ENCODE measurements around the gene MYH10. TPM values are rescaled to one million over a fixed set of nuclear protein-coding genes. Genes with fewer than 3 reads are reported as not detected.
A peak's percentile ranks its signal among the peaks of the same experiment; 100 is the strongest.

Gene MYH10
- total and polyA plus RNA-seq, 4 donors = 9.1 to 79.1 (median 25.9) TPM

- no peak for TF ChIP-seq NR2F2 (IDR thresholded peaks at IDR 0.05)
- no peak for TF ChIP-seq YY1 (IDR thresholded peaks at IDR 0.05)
- TF ChIP-seq SP1 (IDR thresholded peaks at IDR 0.05) = no peak
- no peak for TF ChIP-seq FOXA2 (IDR thresholded peaks at IDR 0.05)
- no peak for TF ChIP-seq EGR1 (IDR thresholded peaks at IDR 0.05; ENCODE audit: low read depth in 2 of 2)
- no peak for TF ChIP-seq ATF3 (IDR thresholded peaks at IDR 0.05)
Observed at GRCh38 chr17:8476741-8477140, 153.8 kb downstream of the MYH10 start (continued).

GRCh38 chr17:8475781-8476180 lies 154.7 kb downstream of the MYH10 start:
- H3K27ac ChIP-seq (ENCODE audit: low read depth in 1 of 2, low read length in 2 of 2) = no peak overlapping the region
- no peaks in the 10 kb centered on the region for H3K9me3 ChIP-seq (ENCODE audit: control insufficient read depth in 4 of 4, low read length in 3 of 4)
- DNase-seq (ENCODE audit: low spot score) = peak; percentile 30
- no peaks in the 10 kb centered on the region for H3K27me3 ChIP-seq (ENCODE audit: control insufficient read depth in 4 of 4, insufficient read depth in 4 of 4, low read length in 3 of 4)
- 89% methylated on average over 16 of the region's 16 CpGs for WGBS
- H3K4me1 ChIP-seq (ENCODE audit: control insufficient read depth in 4 of 4, insufficient read depth in 4 of 4, low read length in 3 of 4) = peaks cover 3 to 27% (median 18%) of the 10 kb centered on the region in 4 donors
- no peak for TF ChIP-seq RXRA (IDR thresholded peaks at IDR 0.05)
- TF ChIP-seq CTCF (IDR thresholded peaks at IDR 0.05; ENCODE audit: low read depth, low read length, missing input control) = no peak
- no peak for TF ChIP-seq JUND (IDR thresholded peaks at IDR 0.05)
- peaks cover 5 to 52% (median 33%) of the 10 kb centered on the region in 4 donors for H3K36me3 ChIP-seq (ENCODE audit: control insufficient read depth in 4 of 4, insufficient read depth in 3 of 4, low read depth in 1 of 4, low read length in 3 of 4)
- no peak overlapping the region for H3K9ac ChIP-seq (ENCODE audit: low read depth in 1 of 2, low read length in 2 of 2)
- no peak overlapping the region for H3K4me3 ChIP-seq (ENCODE audit: low read depth in 1 of 3, low read length in 3 of 3)

- Histone ChIP-seq H3K27ac (ENCODE audit: low read depth in 1 of 2, low read length in 2 of 2) (no peak overlapping the region), H3K36me3 (ENCODE audit: control insufficient read depth in 4 of 4, insufficient read depth in 3 of 4, low read depth in 1 of 4, low read length in 3 of 4) (peaks cover 5 to 49% (median 32%) of the 10 kb centered on the region in 4 donors), H3K4me3 (ENCODE audit: low read depth in 1 of 3, low read length in 3 of 3) (no peak overlapping the region), H3K9ac (ENCODE audit: low read depth in 1 of 2, low read length in 2 of 2) (no peak overlapping the region), H3K4me1 (ENCODE audit: control insufficient read depth in 4 of 4, insufficient read depth in 4 of 4, low read length in 3 of 4) (peaks cover 6 to 30% (median 24%) of the 10 kb centered on the region in 4 donors), H3K9me3 (ENCODE audit: control insufficient read depth in 4 of 4, low read length in 3 of 4) (no peaks in the 10 kb centered on the region), H3K27me3 (ENCODE audit: control insufficient read depth in 4 of 4, insufficient read depth in 4 of 4, low read length in 3 of 4) (no peaks in the 10 kb centered on the region)
- no peak for DNase-seq (ENCODE audit: low spot score)
- TF ChIP-seq EGR1 (IDR thresholded peaks at IDR 0.05; ENCODE audit: low read depth in 2 of 2) (no peak), RXRA (IDR thresholded peaks at IDR 0.05) (no peak), RAD21 (IDR thresholded peaks at IDR 0.05) (no peak), GABPA (IDR thresholded peaks at IDR 0.05 in 1 of 2, conservative IDR thresholded peaks at IDR 0.05 in 1 of 2) (no peak), HNF4A (conservative IDR thresholded peaks at IDR 0.05) (no peak), MAX (IDR thresholded peaks at IDR 0.05) (no peak), REST (IDR thresholded peaks at IDR 0.05) (no peak), TAF1 (conservative IDR thresholded peaks at IDR 0.05) (no peak), JUND (IDR thresholded peaks at IDR 0.05) (no peak), HNF4G (IDR thresholded peaks at IDR 0.05) (no peak), ATF3 (IDR thresholded peaks at IDR 0.05) (no peak), CTCF (IDR thresholded peaks at IDR 0.05; ENCODE audit: low read depth, low read length, missing input control) (no peak), FOXA2 (IDR thresholded peaks at IDR 0.05) (no peak), YY1 (IDR thresholded peaks at IDR 0.05) (no peak), FOXA1 (IDR thresholded peaks at IDR 0.05) (no peak), SP1 (IDR thresholded peaks at IDR 0.05) (no peak), NR2F2 (IDR thresholded peaks at IDR 0.05) (no peak)
- WGBS = 95% methylated on average over 9 of the region's 9 CpGs
Observed at GRCh38 chr17:8475227-8475626, 155.3 kb downstream of the MYH10 start.

Measured in liver (tissue), 9 donors.